Neural progenitor cell (in vitro differentiated cells): ENCODE results near the gene LIN9.

Experiments
- CTCF ChIP-seq: fragments of 200-600 bp; sonication (generic); IDR thresholded peaks from 2 replicates; pipeline ENCODE4 v1.5.1; 2017; ENCODE audit warnings: antibody characterized with exemption, mild to moderate bottlenecking
- EZH2 ChIP-seq: fragments of 200-600 bp; sonication (generic); IDR thresholded peaks from 2 replicates; pipeline ENCODE4 v1.6.1; 2017; ENCODE audit warnings: antibody characterized with exemption, mild to moderate bottlenecking, moderate library complexity

- TF ChIP-seq CTCF (no peak), EZH2 (no peak)
These were observed 109.0 kb downstream of the LIN9 start for GRCh38 chr1:226199971-226200370.
